HL-60/S4 treated with retinoic acid at 250 ng/mL for 4 days and 3 days (cell line): Measurements from ENCODE around the gene VTI1A.

Experiments used
- in situ Hi-C: fragments of 300-500 bp; cut with MboI; formaldehyde crosslinking; loops from 2 replicates; pipeline ENCODE4 v1.7.0; 2022; ENCODE audit warnings: low sequenced_read_pairs

The VTI1A gene

DNA sequence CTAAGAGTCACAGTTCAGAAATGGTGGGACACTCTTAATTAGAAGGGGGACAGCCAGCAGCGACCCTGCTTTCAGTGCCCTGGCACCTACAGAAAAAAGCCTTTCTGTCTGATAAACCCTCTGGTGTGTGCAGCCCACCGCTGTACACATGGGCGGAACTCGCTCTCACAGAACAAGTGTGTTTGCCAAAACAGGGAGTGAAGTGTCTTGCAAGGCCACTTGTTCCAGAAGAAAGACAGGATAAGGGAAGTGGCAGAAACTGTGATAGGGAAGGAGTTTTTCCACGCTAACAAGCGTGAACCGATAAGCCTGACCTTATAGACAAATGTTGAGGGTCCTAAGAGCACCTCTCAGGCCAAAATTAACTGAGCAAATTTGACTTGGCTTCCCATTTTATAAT lies 299.3 kb downstream of the VTI1A start:
- in situ Hi-C loops: no loop called here

DNA sequence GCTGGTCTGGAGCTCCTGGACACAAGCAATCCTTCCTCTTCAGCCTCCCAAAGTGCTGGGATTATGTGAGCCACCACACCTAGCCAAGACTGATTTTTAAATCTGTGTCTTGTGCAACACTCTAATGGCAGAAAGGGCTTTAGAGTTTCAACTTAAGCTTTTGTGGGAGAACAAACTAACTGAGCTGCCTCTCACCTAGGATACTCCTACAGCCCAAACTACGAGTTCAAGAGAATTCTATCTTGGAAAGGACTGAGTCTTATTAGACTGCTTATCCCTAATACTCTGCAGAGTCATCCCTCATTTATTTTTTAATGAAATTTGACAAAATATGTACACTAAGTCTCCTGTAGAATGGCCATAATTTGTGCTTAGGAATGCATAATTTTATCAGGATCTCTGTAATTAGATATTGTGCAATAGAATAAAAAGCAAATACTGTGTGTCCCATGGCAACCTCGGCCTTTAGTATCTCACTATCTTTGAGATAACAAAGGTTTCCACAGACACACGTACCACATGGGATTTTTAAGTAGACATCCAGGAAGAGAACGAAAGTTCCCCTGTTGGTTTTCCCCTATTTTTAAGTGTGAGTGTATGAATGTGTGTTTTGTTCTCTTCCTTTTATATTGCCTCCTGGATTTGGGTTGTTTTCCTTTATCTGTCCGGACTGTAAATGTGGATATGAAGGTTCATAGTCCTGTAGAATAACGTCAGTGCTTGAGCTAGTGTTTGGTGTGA lies 303.6 kb downstream of the VTI1A start:
- in situ Hi-C loops: no loop called here

- in situ Hi-C loops: no loop called here
Observed at GRCh38 chr10:112751651-112752050, 304.6 kb downstream of the VTI1A start.

DNA sequence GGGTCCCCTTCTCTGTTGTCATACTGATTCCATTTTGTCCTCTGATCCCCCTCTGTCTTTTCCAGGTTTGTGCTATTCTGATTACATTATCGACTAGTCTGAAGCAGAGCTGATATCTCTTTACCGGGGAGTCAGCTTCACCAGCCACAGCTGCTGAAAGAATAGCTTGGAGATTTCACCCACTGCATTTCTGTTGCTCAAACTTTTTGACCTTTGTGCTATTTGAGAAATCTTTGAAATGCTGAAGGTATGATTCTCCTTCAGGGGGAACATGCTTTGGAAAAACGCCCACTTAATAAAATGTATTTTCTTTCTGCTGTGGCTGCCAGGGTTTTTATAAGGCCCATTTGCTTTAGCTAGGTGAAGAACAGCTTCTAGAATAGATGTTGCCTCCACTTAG lies 305.3 kb downstream of the VTI1A start:
- in situ Hi-C loops: no loop called here

GRCh38 chr10:112753961-112754411 lies 307.0 kb downstream of the VTI1A start:
- in situ Hi-C loops: no loop called here

GRCh38 chr10:112755446-112756234 lies 308.6 kb downstream of the VTI1A start:
- in situ Hi-C loops: no loop called here

- in situ Hi-C loops: no loop called here
Observed at GRCh38 chr10:112756235-112756527, 309.2 kb downstream of the VTI1A start.

DNA sequence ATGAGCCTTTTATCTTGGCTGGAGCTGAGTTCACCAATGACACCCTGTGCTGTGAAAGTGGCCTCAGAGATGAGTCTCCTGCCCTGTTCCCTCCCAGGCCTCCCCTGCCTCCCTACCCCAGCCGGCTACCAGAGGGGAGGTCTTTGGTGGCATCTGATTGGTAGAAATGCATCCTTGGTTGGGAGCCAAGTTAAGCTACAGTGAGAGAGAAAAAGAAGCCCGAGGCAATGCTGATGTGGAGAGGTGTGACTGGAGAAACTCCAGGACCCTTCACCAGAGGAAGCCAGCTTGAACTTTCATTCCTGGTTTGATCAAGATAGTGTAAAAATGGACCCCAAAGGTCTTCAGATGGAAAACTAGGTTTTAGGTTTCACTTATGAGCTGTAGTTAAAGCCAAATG lies 311.9 kb downstream of the VTI1A start:
- in situ Hi-C loops: no loop called here

DNA sequence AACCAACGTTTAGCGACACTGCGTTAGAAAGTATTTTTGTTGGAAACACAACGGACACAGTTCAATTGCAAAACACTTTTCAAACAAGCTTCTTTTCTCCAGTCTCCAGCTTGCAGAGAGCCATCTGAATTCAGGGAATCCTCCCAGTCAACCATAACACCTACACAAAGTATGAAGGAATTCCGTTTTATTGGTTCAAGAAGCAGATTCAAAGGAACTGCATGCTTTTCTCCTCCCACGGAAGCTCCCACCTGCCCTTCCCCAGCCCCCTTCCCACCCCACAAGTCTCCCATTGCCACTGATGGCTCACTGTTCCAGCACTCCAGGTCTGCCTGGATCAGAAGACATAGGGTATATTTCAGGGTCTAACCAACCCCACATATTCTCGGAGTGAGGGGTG lies 312.5 kb downstream of the VTI1A start:
- in situ Hi-C loops: no loop called here

DNA sequence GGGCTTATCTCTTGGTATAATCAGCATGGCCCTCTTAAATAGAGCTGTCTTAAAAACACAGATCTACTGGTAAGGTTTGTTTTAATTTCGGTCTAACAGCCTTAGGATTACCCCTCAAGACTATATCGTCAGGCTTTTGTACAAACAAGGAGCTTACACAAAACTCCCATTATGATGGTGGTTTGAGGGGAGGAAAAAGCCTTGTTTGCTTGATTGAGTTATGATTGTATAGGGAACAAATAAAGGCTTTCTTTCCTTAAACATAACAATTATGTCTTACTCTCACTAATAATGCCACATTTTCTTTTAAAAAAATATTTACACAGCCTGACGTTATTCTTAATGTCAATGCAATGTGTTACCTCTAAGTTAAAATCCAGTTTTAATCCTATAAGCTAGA lies 314.2 kb downstream of the VTI1A start:
- in situ Hi-C loops: no loop called here

DNA sequence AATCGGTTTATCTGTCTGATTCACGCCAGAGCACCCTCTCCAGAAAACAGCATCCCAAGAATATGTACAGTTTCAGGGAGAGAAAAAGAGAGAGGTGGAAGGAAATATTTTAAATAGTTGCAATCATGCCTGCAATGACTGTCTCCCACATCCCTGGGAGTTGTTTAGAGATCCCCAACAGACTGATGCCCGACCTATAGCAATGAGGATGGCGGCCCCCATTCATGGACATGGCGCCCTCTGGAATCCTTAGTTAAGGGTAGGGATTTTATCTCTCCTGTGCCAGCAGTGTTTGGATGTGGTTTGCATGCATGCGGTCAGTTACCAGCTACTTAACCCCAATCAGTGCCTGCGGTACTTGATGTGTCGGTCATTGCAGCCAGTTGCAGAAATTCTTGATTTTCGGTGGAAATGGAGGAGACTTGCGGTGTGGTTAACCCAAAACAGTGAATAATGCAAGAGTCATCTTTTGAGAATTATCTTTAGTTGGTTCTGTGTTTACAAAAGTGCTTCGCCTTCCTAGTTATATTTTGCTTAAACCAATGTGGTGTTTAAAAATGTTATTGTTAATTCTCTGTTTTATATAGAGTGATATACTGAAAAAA lies 317.0 kb downstream of the VTI1A start:
- in situ Hi-C loops: no loop called here

DNA sequence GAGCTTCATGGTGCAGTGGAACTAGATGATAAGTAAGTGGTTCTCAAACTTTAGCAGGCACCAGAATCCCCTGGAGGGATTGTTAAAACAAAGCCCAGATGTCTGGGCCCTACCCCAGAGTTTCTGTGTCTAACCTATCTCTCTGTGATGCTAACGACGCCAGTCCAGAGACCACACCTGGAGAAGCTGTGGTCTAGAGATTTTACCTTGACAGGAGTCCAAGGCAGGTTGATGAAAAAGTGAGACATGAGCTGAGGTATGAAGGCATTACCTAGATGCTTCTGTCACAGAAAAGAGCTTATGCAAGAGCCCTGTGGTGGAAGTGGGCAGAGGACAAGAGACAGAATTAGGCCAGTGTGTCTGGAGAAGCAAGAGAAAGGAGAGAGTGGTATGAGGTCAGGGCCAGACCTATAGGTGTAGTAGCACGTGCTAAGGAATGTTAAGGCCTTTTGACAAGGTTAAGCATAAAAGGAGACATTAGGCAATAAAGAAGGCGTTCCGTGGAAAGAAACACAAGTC lies 318.8 kb downstream of the VTI1A start:
- in situ Hi-C loops: no loop called here

GRCh38 chr10:112766636-112767035 lies 319.6 kb downstream of the VTI1A start:
- in situ Hi-C loops: no loop called here

DNA sequence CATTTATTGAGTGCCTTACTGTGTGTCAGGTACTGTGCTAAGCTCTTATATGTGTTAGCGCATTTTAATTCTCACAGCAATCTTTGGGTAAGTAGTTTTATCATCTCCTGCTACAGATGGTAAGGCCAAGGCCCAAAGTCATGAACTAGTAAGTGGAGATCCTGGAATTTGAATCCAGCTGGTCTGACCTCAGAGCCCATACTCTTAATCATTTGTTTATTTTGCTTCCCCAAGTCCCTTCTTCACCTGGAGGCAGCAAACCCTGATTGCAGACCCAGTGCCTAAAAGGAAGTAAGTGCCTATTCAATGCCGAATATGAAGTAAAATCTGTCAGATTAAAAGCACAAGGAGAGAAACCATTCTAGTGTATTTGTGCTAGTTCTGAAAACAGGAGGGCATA lies 320.1 kb downstream of the VTI1A start:
- in situ Hi-C loops: no loop called here

GRCh38 chr10:112768121-112768520 lies 321.1 kb downstream of the VTI1A start:
- in situ Hi-C loops: no loop called here

- in situ Hi-C loops: no loop called here
Observed at GRCh38 chr10:112769081-112769480, 322.1 kb downstream of the VTI1A start.

GRCh38 chr10:112769611-112770370 lies 322.8 kb downstream of the VTI1A start:
- in situ Hi-C loops: no loop called here

DNA sequence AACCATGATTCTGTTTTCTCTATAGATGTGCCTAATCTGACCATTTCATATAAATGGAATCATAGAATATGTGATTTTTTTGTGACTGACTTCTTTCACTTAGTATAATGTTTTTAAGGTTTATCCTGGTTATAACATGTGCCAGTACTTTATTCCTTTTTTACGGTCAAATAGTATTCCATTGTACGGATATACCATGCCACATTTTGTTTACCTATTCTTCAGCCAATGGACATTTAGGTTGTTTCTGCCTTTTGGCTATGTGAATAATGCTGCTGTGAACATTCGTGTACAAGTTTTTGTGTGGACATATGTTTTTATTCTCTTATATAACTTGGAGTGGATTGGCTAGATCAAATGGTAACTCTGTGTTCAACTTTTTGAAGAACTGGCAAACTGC lies 324.7 kb downstream of the VTI1A start:
- in situ Hi-C loops: no loop called here

DNA sequence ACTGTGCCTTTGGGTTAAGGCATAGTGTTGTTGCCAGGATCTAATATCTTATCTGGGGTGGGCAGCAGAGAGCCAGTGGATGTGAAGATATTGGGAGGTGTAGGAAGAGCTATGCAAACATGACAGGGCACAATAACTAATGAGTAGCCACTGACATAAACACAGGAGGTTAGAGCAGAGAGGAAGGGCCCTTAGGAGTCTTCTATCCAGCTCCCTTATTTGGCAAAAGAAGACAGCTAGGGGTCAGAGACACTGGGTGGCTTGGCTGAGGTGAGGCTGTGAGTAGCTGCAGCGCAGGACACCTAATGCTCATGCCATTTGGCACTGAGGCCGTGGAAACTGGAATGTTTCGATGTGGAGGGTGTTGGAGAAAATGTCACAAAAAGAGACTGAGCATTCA lies 326.8 kb downstream of the VTI1A start:
- in situ Hi-C loops: no loop called here

DNA sequence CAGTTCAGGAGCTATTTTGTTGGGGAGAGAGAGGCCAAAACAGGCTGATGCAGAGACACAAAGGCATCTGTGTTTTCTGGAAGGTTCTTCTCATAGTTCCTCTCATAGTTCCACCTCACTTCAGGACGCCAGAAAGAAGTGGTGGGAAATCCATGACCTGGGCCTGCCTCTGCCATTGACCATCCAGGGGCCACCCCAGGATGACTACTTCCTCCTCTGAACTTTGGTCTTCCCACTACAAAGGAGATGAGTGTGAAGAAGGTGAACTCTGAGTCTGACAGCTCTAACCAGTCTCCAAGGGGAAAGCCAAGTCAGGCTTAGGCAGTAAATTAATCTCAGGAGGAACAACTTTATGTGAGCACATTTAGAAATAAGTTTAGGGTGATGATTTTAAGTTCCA lies 327.2 kb downstream of the VTI1A start:
- in situ Hi-C loops: no loop called here

DNA sequence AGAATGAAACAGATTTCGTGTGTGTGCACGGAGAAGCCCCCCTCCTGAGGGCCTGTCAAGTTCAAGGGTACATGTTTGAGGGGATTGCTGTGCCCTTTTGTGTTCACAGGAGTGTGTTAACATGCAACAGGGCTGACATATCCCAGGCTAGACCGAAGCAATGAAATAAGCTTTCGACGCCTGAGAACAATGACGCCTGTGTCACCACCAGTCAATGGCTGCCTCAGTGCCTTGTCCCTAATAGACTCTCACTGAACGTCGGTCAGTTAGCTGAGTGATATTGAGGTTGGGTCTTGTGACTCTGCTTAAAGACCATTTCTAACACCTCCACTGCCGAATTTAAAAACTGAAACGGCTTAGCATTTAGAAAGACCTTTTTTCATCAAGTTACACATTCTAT lies 327.8 kb downstream of the VTI1A start:
- in situ Hi-C loops: no loop called here
